Kidney glomerular epithelial cell (primary cell): ENCODE measurements around the gene NOSIP.

Source experiments
- DNase-seq: peaks from one replicate; lab custom pipeline; 2025; lab: John Stamatoyannopoulos, UW

Gene NOSIP

GRCh38 chr19:49594993-49595818, 14.8 kb upstream of the NOSIP start:
- DNase-seq: no peak

- no peak for DNase-seq
These were observed 14.0 kb upstream of the NOSIP start for GRCh38 chr19:49594157-49594992.

GRCh38 chr19:49593233-49594113, 13.1 kb upstream of the NOSIP start:
- DNase-seq: peak; percentile 92

- DNase-seq: peak; percentile 18
These were observed 12.3 kb upstream of the NOSIP start for GRCh38 chr19:49592486-49593232.

GRCh38 chr19:49591731-49592485, 11.6 kb upstream of the NOSIP start:
- no peak for DNase-seq

GRCh38 chr19:49590971-49591730, 10.8 kb upstream of the NOSIP start, which contains the start of gene PRR12:
Gene PRR12, plus strand, starts transcription at chr19:49591182. Its CDS starts 473 bp downstream, at chr19:49591655.
- peak; percentile 44 for DNase-seq

- peak; percentile 96 for DNase-seq
These were observed 10.0 kb upstream of the NOSIP start for GRCh38 chr19:49590071-49590970.

GRCh38 chr19:49589502-49589905, 9.1 kb upstream of the NOSIP start:
- DNase-seq: no peak

GRCh38 chr19:49588365-49589122, 8.2 kb upstream of the NOSIP start:
- no peak for DNase-seq

GRCh38 chr19:49587227-49587626, 6.9 kb upstream of the NOSIP start:
- no peak for DNase-seq

GRCh38 chr19:49585023-49585422, 4.7 kb upstream of the NOSIP start:
- DNase-seq: no peak

- DNase-seq: no peak
These were observed 2.9 kb upstream of the NOSIP start for GRCh38 chr19:49583239-49583638.

- DNase-seq: no peak
These were observed 702 bp upstream of the NOSIP start, which contains the start of gene PRRG2 for GRCh38 chr19:49581007-49581508. Gene PRRG2, plus strand, starts transcription at chr19:49581316. Its CDS starts 1,904 bp downstream, at chr19:49583220.

GRCh38 chr19:49579947-49580263, 451 bp downstream of the NOSIP start:
- DNase-seq: no peak

- DNase-seq: no peak
These were observed 1.2 kb downstream of the NOSIP start for GRCh38 chr19:49579193-49579592.

GRCh38 chr19:49574206-49574755, 6.1 kb downstream of the NOSIP start:
- DNase-seq: no peak

GRCh38 chr19:49573425-49573824, 6.9 kb downstream of the NOSIP start:
- no peak for DNase-seq
